ENCODE results near the gene ICAM1. TPM values are rescaled to one million over a fixed set of nuclear protein-coding genes. Genes with fewer than 3 reads are reported as not detected.

ICAM1 gene
- total and polyA plus RNA-seq, 2 of the 13 experiments (the other 11 are each of a cell fraction or from before 2014, with no cell fraction given), result 37.9 to 98.4 TPM

- TF ChIP-seq CERS6 (CRISPR knock-in tag; IDR thresholded peaks at IDR 0.05) (no peak), ZNF670 (CRISPR knock-in tag; IDR thresholded peaks at IDR 0.05; ENCODE audit: borderline replicate concordance) (no peak), ZNF777 (CRISPR knock-in tag; IDR thresholded peaks at IDR 0.05) (no peak), ZUFSP (CRISPR knock-in tag; IDR thresholded peaks at IDR 0.05; ENCODE audit: borderline replicate concordance) (no peak)
Observed at GRCh38 chr19:10231612-10232228, 39.2 kb upstream of the ICAM1 start (continued).

GRCh38 chr19:10233946-10234345 is 37.0 kb upstream of the ICAM1 start:
- intact Hi-C loops (cut with micrococcal nuclease; ENCODE audit: unreplicated experiment), result no loop called here
- no peak overlapping the region for H2AFZ ChIP-seq (ENCODE audit: low read length)
- ChIA-PET POLR2A (no interaction called here), CTCF (ENCODE audit: low intra/inter-chr PET ratio, low total read pairs) (no interaction called here)
- no peaks in the 10 kb centered on the region for H3K9me3 ChIP-seq (ENCODE audit: low read length)
- no peak overlapping the region for H3K4me3 ChIP-seq (replicated peaks in 1 of 3; ENCODE audit: insufficient read depth in 1 of 3, low read depth in 2 of 3, low read length in 3 of 3)
- no peaks in the 10 kb centered on the region for H3K36me3 ChIP-seq (replicated peaks in 1 of 2; ENCODE audit: control insufficient read depth in 1 of 2, insufficient read depth in 2 of 2, low read length in 2 of 2)
- 52% methylated on average over 4 of the region's 4 CpGs for WGBS (ENCODE audit: low lambda C conversion rate)
- peaks cover 2 to 11% of the 10 kb centered on the region in 2 experiments; a peak in 4 of 5 replicates for H3K27me3 ChIP-seq (ENCODE audit: control insufficient read depth in 1 of 2, insufficient read depth in 2 of 2, low read length in 2 of 2)
- peaks cover 60% of the 10 kb centered on the region for H3K4me1 ChIP-seq (ENCODE audit: insufficient read depth, low read length)
- DNase-seq (ENCODE audit: low spot score) (no peak), FAIRE-seq (no peak), ATAC-seq (no peak)
- no peak overlapping the region for H3K4me2 ChIP-seq (ENCODE audit: low read depth, low read length)
- H3K27ac ChIP-seq (ENCODE audit: extremely low read length, insufficient read depth, low read length), result no peak overlapping the region
- in situ Hi-C loops (cut with HindIII; ENCODE audit: extremely low pct_ligation_motif_present, low pct_unique_long_range_greater_than_20kb), result loop anchor here (10.0 kb wide), 1 partner anchor 299 kb away; the partner anchor contains the start of gene OLFM2
- no TSS peak for BruUV-seq (replicated peaks)
- no peaks in the 10 kb centered on the region for H4K20me1 ChIP-seq (ENCODE audit: insufficient read depth, low read length)
- H3K9ac ChIP-seq (ENCODE audit: insufficient read depth, low read depth, low read length), result no peak overlapping the region
- no peaks in the 10 kb centered on the region for H3K79me2 ChIP-seq (ENCODE audit: insufficient read depth, low read length)
- TF ChIP-seq TOE1 (CRISPR knock-in tag; IDR thresholded peaks at IDR 0.05), result no peak
- TF ChIP-seq HNRNPL (IDR thresholded peaks at IDR 0.05; ENCODE audit: low read depth, low read length), result no peak
- TF ChIP-seq ZNF790 (CRISPR knock-in tag; IDR thresholded peaks at IDR 0.05; ENCODE audit: borderline replicate concordance), result no peak
- no peak for TF ChIP-seq NCOA2 (CRISPR knock-in tag; IDR thresholded peaks at IDR 0.05)
- no peak for TF ChIP-seq ZSCAN20 (CRISPR knock-in tag; IDR thresholded peaks at IDR 0.05; ENCODE audit: borderline replicate concordance)
- TF ChIP-seq ZNF138 (CRISPR knock-in tag; IDR thresholded peaks at IDR 0.05; ENCODE audit: low read depth), result no peak
- TF ChIP-seq POLR2G (IDR thresholded peaks at IDR 0.05; ENCODE audit: low read depth, low read length), result no peak
- TF ChIP-seq ZNF780A (CRISPR knock-in tag; IDR thresholded peaks at IDR 0.05), result no peak
- no peak for TF ChIP-seq HDAC6 (IDR thresholded peaks at IDR 0.05; ENCODE audit: low read depth, low read length)
- no peak for TF ChIP-seq SRF (IDR thresholded peaks at IDR 0.05; ENCODE audit: low read depth, low read length)
- no peak for TF ChIP-seq HBP1 (CRISPR knock-in tag; IDR thresholded peaks at IDR 0.05; ENCODE audit: low read depth)
- no peak for TF ChIP-seq ZNF75D (CRISPR knock-in tag; IDR thresholded peaks at IDR 0.05; ENCODE audit: borderline replicate concordance)
- no peak for TF ChIP-seq TOPORS (CRISPR knock-in tag; IDR thresholded peaks at IDR 0.05)
- no peak for TF ChIP-seq ZBTB34 (CRISPR knock-in tag; IDR thresholded peaks at IDR 0.05)
- TF ChIP-seq GLI4 (CRISPR knock-in tag; IDR thresholded peaks at IDR 0.05; ENCODE audit: borderline replicate concordance), result no peak

Measured in HepG2 (cell line).